Measurements from ENCODE around the gene KCNA1.

- TF ChIP-seq CTCF (IDR thresholded peaks at IDR 0.05) (no peak), REST (IDR thresholded peaks at IDR 0.05; ENCODE audit: insufficient read depth in 1 of 2, low read depth in 2 of 2, low read length in 1 of 2) (no peak), POLR2AphosphoS5 (IDR thresholded peaks at IDR 0.05; ENCODE audit: low read depth, low read length) (no peak)
Measured at GRCh38 chr12:4951083-4951482, 41.4 kb downstream of the KCNA1 start.

All from Panc1 (cell line).